GM04503 (cell line): ENCODE measurements around the gene METTL15.
"Not testable (repeated sequence)": the region's sequence is repeated elsewhere in the genome, so short reads cannot be mapped to it uniquely, and the experiment has no call there.

ENCODE experiments used
- DNase-seq: peaks from one replicate; pipeline ENCODE4 v3.0.0-alpha.2; 2012; ENCODE audit warnings: low read depth

Gene METTL15

DNA sequence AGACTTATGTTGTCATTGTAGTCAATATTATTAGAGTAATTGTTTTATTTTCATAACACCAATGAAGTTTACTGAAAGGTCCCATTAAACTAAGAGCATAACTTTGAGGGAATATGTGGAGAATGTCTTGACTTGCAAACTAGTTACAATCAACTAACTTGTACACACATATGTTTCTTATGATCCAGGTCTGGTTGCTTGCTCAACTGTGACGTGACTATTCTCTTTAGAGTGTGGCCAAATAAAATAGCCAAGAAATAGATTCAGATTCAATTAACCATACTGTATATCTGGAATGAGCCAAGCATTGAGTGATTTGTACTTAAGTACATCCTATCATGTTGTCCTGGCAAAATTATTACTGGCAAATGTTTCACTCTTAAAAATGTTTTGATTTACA is 101.7 kb downstream of the METTL15 start:
- no peak for DNase-seq

- not testable (repeated sequence) for DNase-seq
Observed at GRCh38 chr11:28222063-28222462, 113.9 kb downstream of the METTL15 start.

GRCh38 chr11:28223577-28223976 is 115.4 kb downstream of the METTL15 start:
- no peak for DNase-seq

GRCh38 chr11:28223994-28224393 is 115.8 kb downstream of the METTL15 start:
- DNase-seq: no peak

DNA sequence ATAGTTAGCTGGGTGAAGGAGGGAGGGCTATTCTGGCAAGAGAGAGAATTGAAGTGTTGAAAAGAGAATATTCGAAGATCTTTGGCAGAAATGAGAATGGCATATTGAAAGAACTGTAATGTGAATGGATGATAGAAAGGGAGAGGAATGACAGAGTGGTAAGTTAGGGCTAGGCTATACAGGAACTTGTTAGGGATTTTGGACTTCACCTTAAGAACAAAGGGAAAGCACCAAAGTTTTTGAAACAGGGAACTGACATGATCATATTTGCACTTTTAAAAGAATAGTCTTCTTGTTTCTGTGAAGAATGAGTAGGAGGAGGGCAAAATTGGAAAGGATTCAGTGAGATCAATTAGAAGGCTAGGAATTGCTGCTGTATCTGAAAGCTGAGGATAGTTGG is 119.3 kb downstream of the METTL15 start:
- DNase-seq: no peak

DNA sequence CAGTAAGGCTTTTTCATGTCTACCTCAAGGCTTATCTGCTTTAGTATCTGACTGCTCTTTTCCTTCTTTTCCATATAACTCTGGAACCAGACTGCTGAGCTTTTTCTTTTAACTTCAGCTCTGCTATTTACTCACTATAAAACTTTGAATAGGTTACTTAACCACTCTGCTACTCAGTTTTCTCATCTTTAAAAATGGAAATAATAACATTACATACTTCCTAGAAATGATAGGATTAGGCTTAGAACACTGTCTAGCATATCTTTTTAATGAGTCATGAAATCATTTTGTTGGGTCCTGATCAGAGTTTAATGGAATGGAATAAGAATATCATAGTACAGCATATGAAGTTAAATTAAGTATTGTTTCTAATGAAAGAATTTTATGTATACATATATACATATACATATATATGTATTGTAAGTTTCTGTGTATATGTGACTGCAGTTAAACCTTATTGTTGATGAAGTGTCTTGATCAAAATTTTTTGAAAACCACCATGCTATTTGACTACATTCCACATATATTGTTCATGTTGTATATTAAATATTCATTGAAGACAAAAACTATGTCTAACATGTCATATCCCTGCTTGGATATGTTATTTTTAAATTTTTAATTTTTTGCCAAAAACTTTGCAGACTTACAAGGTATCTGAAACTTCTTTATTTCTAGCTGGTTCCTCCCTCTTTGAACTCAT is 120.2 kb downstream of the METTL15 start:
- DNase-seq: peak; percentile 8

DNA sequence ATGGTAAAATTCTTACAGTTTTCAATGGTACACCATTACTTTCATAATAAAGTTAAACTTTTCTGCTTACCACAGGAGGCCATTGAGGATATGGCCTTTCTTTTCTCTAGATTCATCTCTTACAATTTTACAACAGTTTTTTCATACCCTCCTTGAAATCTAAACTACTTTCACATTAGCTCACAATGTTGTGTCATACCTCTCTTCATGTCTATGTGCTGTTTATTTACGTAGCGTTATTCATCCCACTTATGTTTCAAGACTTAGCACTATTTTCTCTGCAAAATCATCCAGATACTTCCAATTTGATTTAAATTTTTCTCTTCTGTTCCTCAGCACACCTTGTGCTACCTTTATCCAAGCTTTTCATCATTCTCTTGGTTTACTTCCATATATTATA is 123.3 kb downstream of the METTL15 start:
- DNase-seq: no peak

DNA sequence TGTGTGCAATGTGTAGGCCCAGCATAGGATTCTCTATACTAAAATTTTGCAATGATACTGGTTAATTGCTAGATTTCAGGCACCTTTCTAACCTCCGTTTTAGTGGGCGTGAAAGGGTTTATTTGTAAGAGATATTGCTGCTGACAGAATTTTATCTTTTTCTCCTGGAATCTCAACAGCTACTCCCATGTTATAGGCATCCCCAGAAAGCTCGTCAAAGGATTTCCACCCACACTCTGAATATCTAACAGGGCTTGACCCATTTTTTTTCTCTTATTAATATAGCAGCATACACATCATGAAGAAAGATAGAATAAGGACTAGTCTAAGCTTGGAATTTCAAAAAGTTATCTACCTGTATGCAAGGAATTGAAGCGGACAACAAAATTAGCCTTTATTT is 124.5 kb downstream of the METTL15 start:
- DNase-seq: no peak

DNA sequence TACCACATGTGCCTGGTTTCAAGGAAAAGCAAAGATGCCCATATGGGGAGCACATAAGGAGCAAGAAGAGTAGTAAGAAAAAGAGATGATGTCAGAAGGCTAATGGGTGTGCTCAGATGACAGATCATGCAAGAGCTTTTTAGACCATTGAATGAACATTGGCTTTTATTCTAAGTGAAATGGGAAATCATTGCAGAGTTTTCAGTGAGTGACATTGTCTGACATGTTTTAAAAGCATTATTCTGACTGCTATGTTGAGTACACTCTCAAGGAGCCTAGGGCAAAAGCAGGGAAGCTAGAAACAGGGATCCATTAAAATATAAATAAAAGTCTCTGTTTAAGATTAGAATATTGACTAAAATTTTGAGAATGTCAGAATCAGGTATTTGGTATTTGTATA is 133.6 kb downstream of the METTL15 start:
- no peak for DNase-seq

DNA sequence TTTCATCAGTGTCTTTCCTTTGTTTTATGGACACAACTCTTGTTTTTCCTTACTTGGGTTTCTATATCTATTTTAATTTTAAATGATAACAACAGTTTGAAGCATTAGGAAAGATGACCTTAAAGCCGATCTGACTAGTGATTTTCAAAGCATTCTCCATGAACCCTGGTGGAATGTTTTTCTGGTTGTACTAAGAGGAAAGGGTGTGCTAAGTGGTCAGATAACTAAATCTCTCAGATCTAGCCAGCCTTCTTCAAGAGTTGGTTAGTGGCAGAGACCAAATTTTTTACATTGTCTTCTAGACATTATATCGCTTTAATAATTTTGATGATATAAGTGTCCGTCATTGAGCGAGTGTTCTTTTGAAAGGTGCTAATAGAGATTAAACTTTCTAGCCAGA is 134.4 kb downstream of the METTL15 start:
- no peak for DNase-seq

- no peak for DNase-seq
Observed at GRCh38 chr11:28243061-28243460, 134.9 kb downstream of the METTL15 start.

DNA sequence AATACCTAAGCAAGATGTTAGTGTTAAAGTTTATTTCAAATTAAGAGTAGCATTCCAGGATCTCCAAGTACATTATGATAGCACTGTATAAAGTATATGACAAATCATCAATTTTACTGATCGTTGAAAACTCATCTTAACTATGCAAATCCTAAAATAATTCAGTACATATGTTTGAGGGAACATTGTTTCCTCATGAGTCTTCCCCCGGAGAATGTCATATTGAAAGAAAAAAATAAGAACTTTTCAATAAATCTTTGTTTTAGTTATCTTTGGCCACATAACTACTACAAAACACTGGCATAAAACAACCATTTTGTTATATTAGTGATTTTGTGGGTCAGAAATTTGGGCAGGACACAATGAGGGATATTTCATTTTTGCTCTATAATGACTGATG is 135.4 kb downstream of the METTL15 start:
- peak; percentile 18 for DNase-seq

DNA sequence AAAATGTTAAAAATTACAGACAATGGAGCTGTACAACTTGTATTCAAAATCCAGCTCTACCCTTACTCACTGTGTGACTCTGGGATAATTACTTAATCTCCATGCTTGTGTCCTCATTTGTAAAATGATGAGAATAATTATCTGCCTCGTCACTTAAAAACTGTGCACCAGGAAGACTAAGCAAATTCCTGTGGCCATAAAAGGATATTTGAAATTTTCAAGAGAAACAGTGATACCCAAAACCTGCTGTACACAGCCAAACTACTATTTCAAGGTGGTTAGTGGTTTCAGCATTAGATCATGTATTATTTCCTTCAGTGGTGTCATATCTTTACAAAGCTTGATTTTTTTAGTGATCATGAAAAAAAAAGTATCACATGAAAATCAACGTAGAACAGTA is 136.9 kb downstream of the METTL15 start:
- DNase-seq: peak; percentile 31

- no peak for DNase-seq
Observed at GRCh38 chr11:28250192-28250591, 142.0 kb downstream of the METTL15 start.

- DNase-seq: no peak
Observed at GRCh38 chr11:28251257-28251656, 143.1 kb downstream of the METTL15 start.

GRCh38 chr11:28257761-28258160 is 149.6 kb downstream of the METTL15 start:
- no peak for DNase-seq

GRCh38 chr11:28259177-28259843 is 151.1 kb downstream of the METTL15 start:
- DNase-seq: no peak

GRCh38 chr11:28268925-28269324 is 160.7 kb downstream of the METTL15 start:
- no peak for DNase-seq

GRCh38 chr11:28269586-28269985 is 161.4 kb downstream of the METTL15 start:
- no peak for DNase-seq

- not testable (repeated sequence) for DNase-seq
Observed at GRCh38 chr11:28272247-28272646, 164.1 kb downstream of the METTL15 start.

DNA sequence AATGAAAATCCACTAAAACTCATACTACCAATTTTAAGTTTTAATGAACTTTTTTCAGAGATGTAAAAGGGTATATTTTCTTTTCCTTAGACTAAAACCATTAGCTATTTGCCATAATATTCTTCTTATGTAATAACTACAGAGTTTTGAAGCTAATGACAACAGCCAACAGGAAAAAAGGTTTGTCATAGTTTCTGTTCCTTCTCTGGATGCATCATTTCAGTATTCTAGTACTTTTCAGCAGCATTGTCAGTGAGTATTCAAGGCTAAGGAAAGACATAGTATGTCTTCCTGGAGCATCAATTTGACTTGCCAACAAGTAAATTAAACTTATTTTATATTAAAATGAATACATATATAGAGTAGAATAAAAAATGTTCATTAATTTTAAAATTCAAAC is 166.0 kb downstream of the METTL15 start:
- no peak for DNase-seq

GRCh38 chr11:28284196-28284595 is 176.0 kb downstream of the METTL15 start:
- no peak for DNase-seq

DNA sequence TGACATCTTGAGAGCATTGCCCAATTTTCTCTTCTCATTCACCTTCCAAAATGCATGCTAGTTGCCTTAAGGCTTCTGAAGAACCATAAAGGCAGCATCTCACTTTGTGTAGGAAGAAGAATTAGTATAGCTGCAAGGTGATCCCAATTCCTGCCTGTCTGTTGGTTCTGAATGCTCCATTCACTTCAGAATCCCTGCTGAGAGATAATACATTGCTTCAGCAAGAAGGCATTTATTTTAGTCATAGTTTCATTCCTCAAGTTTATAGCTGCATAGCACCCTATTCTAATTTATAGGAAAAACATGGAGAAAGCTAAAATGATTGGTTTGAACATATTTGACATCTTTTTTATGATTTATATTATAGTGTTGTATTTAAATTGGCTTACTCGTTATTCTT is 181.3 kb downstream of the METTL15 start:
- DNase-seq: no peak

GRCh38 chr11:28290995-28291394 is 182.8 kb downstream of the METTL15 start:
- DNase-seq: not testable (repeated sequence)
